ENCODE data around the gene DCLK3. TPM values are rescaled to one million over a fixed set of nuclear protein-coding genes. Genes with fewer than 3 reads are reported as not detected.

Gene DCLK3
- polyA plus RNA-seq, 1 donor (not counting 4 experiments of a cell fraction or from before 2014, with no cell fraction given) = not detected

DNA sequence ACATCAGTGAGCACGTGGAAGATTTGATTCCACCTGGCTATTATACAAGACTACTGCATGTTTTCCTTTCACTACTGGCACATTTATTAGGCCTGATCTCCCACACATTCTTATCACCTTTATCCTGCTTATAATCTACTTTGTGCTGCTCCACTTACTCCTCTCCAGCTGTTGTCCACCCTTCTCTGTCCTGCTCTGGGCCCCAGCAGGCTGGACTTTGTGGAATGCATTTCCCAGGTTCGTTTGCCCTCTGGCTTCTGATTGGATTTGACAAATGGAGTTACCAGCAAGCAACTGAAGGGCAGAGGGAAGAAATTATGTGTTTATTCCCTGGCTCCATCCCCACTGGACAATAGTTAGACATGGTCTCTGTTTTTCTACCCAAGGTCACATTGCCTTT, 75.5 kb downstream of the DCLK3 start:
- Histone ChIP-seq H3K4me2 (ENCODE audit: control insufficient read depth, extremely low read depth, insufficient read depth, low read depth, low read length) (no peak overlapping the region), H3K9me1 (ENCODE audit: control insufficient read depth, extremely low read depth, insufficient read depth, low read length) (no peaks in the 10 kb centered on the region), H3K4me1 (ENCODE audit: control insufficient read depth, extremely low read depth, insufficient read depth, low read length) (no peaks in the 10 kb centered on the region), H4K20me1 (ENCODE audit: control insufficient read depth, extremely low read depth, insufficient read depth, low read length) (no peaks in the 10 kb centered on the region), H3K79me2 (ENCODE audit: control insufficient read depth, insufficient read depth, low read length) (no peaks in the 10 kb centered on the region), H3K9me3 (ENCODE audit: control insufficient read depth, low read depth, low read length) (no peaks in the 10 kb centered on the region), H3K27ac (ENCODE audit: control insufficient read depth, insufficient read depth, low read length) (no peak overlapping the region), H3K27me3 (ENCODE audit: control insufficient read depth, extremely low read depth, insufficient read depth, low read length) (no peaks in the 10 kb centered on the region), H3K4me3 (ENCODE audit: control insufficient read depth in 2 of 3, extremely low read depth in 1 of 3, insufficient read depth in 2 of 3, low read depth in 1 of 3, low read length in 3 of 3) (no peak overlapping the region), H3K36me3 (ENCODE audit: control insufficient read depth in 2 of 2, extremely low read depth in 1 of 2, insufficient read depth in 2 of 2, low read length in 2 of 2) (no peaks in the 10 kb centered on the region), H2AFZ (ENCODE audit: control insufficient read depth, low read length) (no peak overlapping the region), H3K9ac (ENCODE audit: control insufficient read depth, extremely low read depth, insufficient read depth, low read length) (no peak overlapping the region)
- no peak for DNase-seq (ENCODE audit: low read depth, low spot score)
- no peak for FAIRE-seq
- TF ChIP-seq EZH2 (IDR thresholded peaks at IDR 0.05; ENCODE audit: low read length) = no peak
- dilution Hi-C loops (cut with MboI; ENCODE audit: extremely low pct_ligation_motif_present, low sequenced_read_pairs) = loop anchor here (25.0 kb wide), 2 partner anchors 102 to 727 kb away; no protein-coding TSS in a partner anchor

DNA sequence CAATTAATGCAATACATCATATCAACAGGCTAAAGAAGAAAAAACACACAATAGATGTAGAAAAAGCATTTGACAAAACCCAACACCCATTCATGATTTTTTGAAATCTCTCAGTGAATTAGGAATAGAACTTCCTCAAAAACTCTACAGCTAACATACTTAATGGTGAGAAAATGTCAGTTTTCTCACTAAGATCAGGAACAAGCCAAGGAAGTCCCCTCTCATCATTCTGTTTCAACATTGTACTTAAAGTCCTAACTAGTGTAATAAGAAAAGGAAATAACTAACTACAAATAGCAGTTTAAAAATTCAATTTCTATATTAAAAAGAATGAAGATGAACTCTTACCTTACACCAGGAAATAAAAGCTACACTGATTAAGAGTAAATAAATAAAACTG, 77.8 kb downstream of the DCLK3 start:
- dilution Hi-C loops (cut with MboI; ENCODE audit: extremely low pct_ligation_motif_present, low sequenced_read_pairs) = loop anchor here (25.0 kb wide), 2 partner anchors 99 to 724 kb away; no protein-coding TSS in a partner anchor
- no peak overlapping the region for H2AFZ ChIP-seq (ENCODE audit: control insufficient read depth, low read length)
- FAIRE-seq (no peak), DNase-seq (ENCODE audit: low read depth, low spot score) (no peak)
- no peak overlapping the region for H3K4me3 ChIP-seq (ENCODE audit: control insufficient read depth in 2 of 3, extremely low read depth in 1 of 3, insufficient read depth in 2 of 3, low read depth in 1 of 3, low read length in 3 of 3)
- H3K4me2 ChIP-seq (ENCODE audit: control insufficient read depth, extremely low read depth, insufficient read depth, low read depth, low read length) = no peak overlapping the region
- no peak overlapping the region for H3K27ac ChIP-seq (ENCODE audit: control insufficient read depth, insufficient read depth, low read length)
- H3K27me3 ChIP-seq (ENCODE audit: control insufficient read depth, extremely low read depth, insufficient read depth, low read length) = no peaks in the 10 kb centered on the region
- H3K9me3 ChIP-seq (ENCODE audit: control insufficient read depth, low read depth, low read length) = no peaks in the 10 kb centered on the region
- TF ChIP-seq, protein P1, sequence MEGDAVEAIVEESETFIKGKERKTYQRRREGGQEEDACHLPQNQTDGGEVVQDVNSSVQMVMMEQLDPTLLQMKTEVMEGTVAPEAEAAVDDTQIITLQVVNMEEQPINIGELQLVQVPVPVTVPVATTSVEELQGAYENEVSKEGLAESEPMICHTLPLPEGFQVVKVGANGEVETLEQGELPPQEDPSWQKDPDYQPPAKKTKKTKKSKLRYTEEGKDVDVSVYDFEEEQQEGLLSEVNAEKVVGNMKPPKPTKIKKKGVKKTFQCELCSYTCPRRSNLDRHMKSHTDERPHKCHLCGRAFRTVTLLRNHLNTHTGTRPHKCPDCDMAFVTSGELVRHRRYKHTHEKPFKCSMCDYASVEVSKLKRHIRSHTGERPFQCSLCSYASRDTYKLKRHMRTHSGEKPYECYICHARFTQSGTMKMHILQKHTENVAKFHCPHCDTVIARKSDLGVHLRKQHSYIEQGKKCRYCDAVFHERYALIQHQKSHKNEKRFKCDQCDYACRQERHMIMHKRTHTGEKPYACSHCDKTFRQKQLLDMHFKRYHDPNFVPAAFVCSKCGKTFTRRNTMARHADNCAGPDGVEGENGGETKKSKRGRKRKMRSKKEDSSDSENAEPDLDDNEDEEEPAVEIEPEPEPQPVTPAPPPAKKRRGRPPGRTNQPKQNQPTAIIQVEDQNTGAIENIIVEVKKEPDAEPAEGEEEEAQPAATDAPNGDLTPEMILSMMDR (optimal IDR thresholded peaks at IDR 0.05 in 1 of 3, IDR thresholded peaks at IDR 0.05 in 1 of 3, conservative IDR thresholded peaks at IDR 0.05 in 1 of 3; ENCODE audit: extremely low read depth in 1 of 3, insufficient read depth in 2 of 3, low read length in 3 of 3) = no peak
- no peak for TF ChIP-seq EZH2 (IDR thresholded peaks at IDR 0.05; ENCODE audit: low read length)
- no peaks in the 10 kb centered on the region for H3K4me1 ChIP-seq (ENCODE audit: control insufficient read depth, extremely low read depth, insufficient read depth, low read length)
- H4K20me1 ChIP-seq (ENCODE audit: control insufficient read depth, extremely low read depth, insufficient read depth, low read length) = no peaks in the 10 kb centered on the region
- no peaks in the 10 kb centered on the region for H3K9me1 ChIP-seq (ENCODE audit: control insufficient read depth, extremely low read depth, insufficient read depth, low read length)
- H3K79me2 ChIP-seq (ENCODE audit: control insufficient read depth, insufficient read depth, low read length) = no peaks in the 10 kb centered on the region
- H3K9ac ChIP-seq (ENCODE audit: control insufficient read depth, extremely low read depth, insufficient read depth, low read length) = no peak overlapping the region
- H3K36me3 ChIP-seq (ENCODE audit: control insufficient read depth in 2 of 2, extremely low read depth in 1 of 2, insufficient read depth in 2 of 2, low read length in 2 of 2) = no peaks in the 10 kb centered on the region

DNA sequence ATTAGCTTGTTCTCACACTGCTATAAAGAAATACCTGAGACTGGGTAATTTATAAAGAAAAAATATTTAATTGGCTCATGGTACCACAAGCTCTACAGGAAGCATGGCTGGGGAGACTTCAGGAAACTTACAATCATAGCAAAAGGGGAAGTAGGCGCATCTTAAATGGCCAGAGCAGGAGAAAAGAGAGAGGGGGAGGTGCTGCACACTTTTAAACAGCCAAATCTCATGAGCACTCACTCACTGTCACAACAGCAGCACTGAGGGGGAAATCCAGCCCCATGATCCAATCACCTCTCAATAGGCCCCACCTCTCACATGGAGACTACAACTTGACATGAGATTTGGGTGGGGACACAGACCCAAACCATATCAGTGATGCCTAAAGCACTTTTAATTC, 82.5 kb downstream of the DCLK3 start:
- FAIRE-seq (no peak), DNase-seq (ENCODE audit: low read depth, low spot score) (no peak)
- H3K36me3 ChIP-seq (ENCODE audit: control insufficient read depth in 2 of 2, extremely low read depth in 1 of 2, insufficient read depth in 2 of 2, low read length in 2 of 2) = no peaks in the 10 kb centered on the region
- dilution Hi-C loops (cut with MboI; ENCODE audit: extremely low pct_ligation_motif_present, low sequenced_read_pairs) = loop anchor here (25.0 kb wide), 2 partner anchors 95 to 720 kb away; no protein-coding TSS in a partner anchor
- no peak overlapping the region for H3K27ac ChIP-seq (ENCODE audit: control insufficient read depth, insufficient read depth, low read length)
- H2AFZ ChIP-seq (ENCODE audit: control insufficient read depth, low read length) = no peak overlapping the region
- H3K9me3 ChIP-seq (ENCODE audit: control insufficient read depth, low read depth, low read length) = no peaks in the 10 kb centered on the region
- no peaks in the 10 kb centered on the region for H4K20me1 ChIP-seq (ENCODE audit: control insufficient read depth, extremely low read depth, insufficient read depth, low read length)
- H3K27me3 ChIP-seq (ENCODE audit: control insufficient read depth, extremely low read depth, insufficient read depth, low read length) = no peaks in the 10 kb centered on the region
- TF ChIP-seq, protein P1 (optimal IDR thresholded peaks at IDR 0.05 in 1 of 3, IDR thresholded peaks at IDR 0.05 in 1 of 3, conservative IDR thresholded peaks at IDR 0.05 in 1 of 3; ENCODE audit: extremely low read depth in 1 of 3, insufficient read depth in 2 of 3, low read length in 3 of 3) = no peak
- TF ChIP-seq EZH2 (IDR thresholded peaks at IDR 0.05; ENCODE audit: low read length) = no peak
- H3K9ac ChIP-seq (ENCODE audit: control insufficient read depth, extremely low read depth, insufficient read depth, low read length) = no peak overlapping the region
- peaks cover 27% of the 10 kb centered on the region for H3K4me1 ChIP-seq (ENCODE audit: control insufficient read depth, extremely low read depth, insufficient read depth, low read length)
- H3K4me3 ChIP-seq (ENCODE audit: control insufficient read depth in 2 of 3, extremely low read depth in 1 of 3, insufficient read depth in 2 of 3, low read depth in 1 of 3, low read length in 3 of 3) = no peak overlapping the region
- H3K79me2 ChIP-seq (ENCODE audit: control insufficient read depth, insufficient read depth, low read length) = no peaks in the 10 kb centered on the region
- no peak overlapping the region for H3K4me2 ChIP-seq (ENCODE audit: control insufficient read depth, extremely low read depth, insufficient read depth, low read depth, low read length)
- no peaks in the 10 kb centered on the region for H3K9me1 ChIP-seq (ENCODE audit: control insufficient read depth, extremely low read depth, insufficient read depth, low read length)

All from keratinocyte (primary cell).